Stomach (tissue), 8 donors: Measurements from ENCODE around the gene TSPAN33. TPM values are rescaled to one million over a fixed set of nuclear protein-coding genes. Genes with fewer than 3 reads are reported as not detected.

Source experiments
- polyA plus RNA-seq, 3 donors: library from polyadenylated mRNA; stranded (reverse); fragments of 200-250 nt; gene quantifications; one replicate each; pipeline ENCODE4 v1.2.3, GENCODE V29; 2013
- small RNA-seq, 4 donors: library from RNA; depleted of rRNA; stranded (forward); fragments of <200 nt; gene quantifications; one replicate each; pipeline ENCODE3, GENCODE V24; 2016
- total RNA-seq, 5 donors: library from RNA; depleted of rRNA; stranded (reverse); fragments of >200 nt; gene quantifications; one replicate each; pipeline versions ENCODE4 v1.1.0 to v1.2.3, GENCODE V29; 2014 to 2016
- donor health status: healthy with polysubstance abuse.
- donor health status: Bipolar disorder and iron deficiency.
- donor health status: healthy.

TSPAN33 gene
- total and polyA plus RNA-seq, 8 donors = 1.8 to 20.9 (median 8.5) TPM

Small RNAs within 50 kb of the gene (small RNA-seq; reads per million reads assigned to genes)
- gene RNY1P11 = 0 reads per million in 4 donors

Other genes with a start within 250 kb of the TSPAN33 start
- gene KCP, start 234.0 kb upstream of the TSPAN33 start, total RNA-seq = 1 to 10 TPM in 1 of 5 donors, under 1 TPM in 1, not detected in 3; 0.73 to 2.3 TPM
- 1 to 10 TPM in 1 of 3 donors, not detected in 2; 1.6 TPM for gene KCP, start 234.0 kb upstream of the TSPAN33 start, polyA plus RNA-seq
- gene IRF5, start 206.8 kb upstream of the TSPAN33 start, total RNA-seq = 10 to 100 TPM in 1 of 5 donors, 1 to 10 TPM in 4; 2.2 to 13.8 (median 5.8) TPM
- 1 to 10 TPM; 3.2 to 7.3 (median 3.4) TPM for gene IRF5, start 206.8 kb upstream of the TSPAN33 start, polyA plus RNA-seq
- gene TNPO3, start 89.6 kb upstream of the TSPAN33 start, total RNA-seq = 10 to 100 TPM; 10.7 to 63.8 (median 25.2) TPM
- gene TNPO3, start 89.6 kb upstream of the TSPAN33 start, polyA plus RNA-seq = 10 to 100 TPM; 11.7 to 18.8 (median 13.3) TPM
- 10 to 100 TPM in 2 of 5 donors, 1 to 10 TPM in 3; 1.2 to 18.5 (median 5.7) TPM for gene SMO, start 43.9 kb downstream of the TSPAN33 start, total RNA-seq
- gene SMO, start 43.9 kb downstream of the TSPAN33 start, polyA plus RNA-seq = 1 to 10 TPM; 1.1 to 8.2 (median 3.2) TPM
- 10 to 100 TPM; 60.3 to 87.0 (median 66.5) TPM for gene AHCYL2, start 80.3 kb downstream of the TSPAN33 start, total RNA-seq
- gene AHCYL2, start 80.3 kb downstream of the TSPAN33 start, polyA plus RNA-seq = 10 to 100 TPM in 2 of 3 donors, 1 to 10 TPM in 1; 4.6 to 19.9 (median 10.2) TPM